ENCODE measurements around the gene ZNF317. TPM values are rescaled to one million over a fixed set of nuclear protein-coding genes. Genes with fewer than 3 reads are reported as not detected.

Gene ZNF317
- polyA plus RNA-seq, 6 donors from 2014 or later: 28.6 to 76.1 (median 37.6) TPM

GRCh38 chr19:9149997-9150396, 9.8 kb downstream of the ZNF317 start:
- H3K36me3 Mint-ChIP-seq: peaks cover 32 to 50% of the 10 kb centered on the region in 2 donors
- no peaks in the 10 kb centered on the region for H3K27me3 Mint-ChIP-seq
- DNase-seq (no peak), ATAC-seq (ENCODE audit: low read depth in 2 of 2) (no peak)
- H3K4me1 Mint-ChIP-seq: peaks cover 55 to 72% (median 60%) of the 10 kb centered on the region in 3 donors
- H3K4me3 Mint-ChIP-seq: peak overlapping the region in 1 of 8 donors; percentile 61
- H3K27ac Mint-ChIP-seq: peak overlapping the region in 5 of 6 donors; percentile 27 to 88 (median 75)
- peaks cover 2 to 27% (median 8%) of the 10 kb centered on the region in 7 donors for H3K9me3 Mint-ChIP-seq

- Mint-ChIP-seq H3K27ac (peak overlapping the region in 2 of 6 donors; percentile 27 to 83), H3K36me3 (peaks cover 27 to 44% of the 10 kb centered on the region in 2 donors), H3K4me1 (peaks cover 59 to 75% (median 67%) of the 10 kb centered on the region in 3 donors)
Measured at GRCh38 chr19:9150650-9151049, 10.5 kb downstream of the ZNF317 start.

GRCh38 chr19:9151367-9151766, 11.2 kb downstream of the ZNF317 start:
- Mint-ChIP-seq H3K27me3 (no peaks in the 10 kb centered on the region), H3K9me3 (peaks cover 0 to 20% (median 5%) of the 10 kb centered on the region in 7 donors)
- DNase-seq: no peak

More at GRCh38 chr19:9150650-9151049, 10.5 kb downstream of the ZNF317 start:
- Mint-ChIP-seq H3K9me3 (peaks cover 1 to 23% (median 5%) of the 10 kb centered on the region in 7 donors), H3K4me3 (no peak overlapping the region), H3K27me3 (no peaks in the 10 kb centered on the region)
- DNase-seq: no peak
- no peak for ATAC-seq (ENCODE audit: low read depth in 2 of 2)

GRCh38 chr19:9155591-9155990, 15.4 kb downstream of the ZNF317 start:
- peaks cover 25 to 49% of the 10 kb centered on the region in 2 donors for H3K36me3 Mint-ChIP-seq
- H3K27me3 Mint-ChIP-seq: no peaks in the 10 kb centered on the region
- peak overlapping the region in 6 of 8 donors; percentile 32 to 87 (median 78) for H3K4me3 Mint-ChIP-seq
- DNase-seq (no peak), ATAC-seq (ENCODE audit: low read depth in 2 of 2) (peak in 1 of 2 donors; percentile 14)
- H3K9me3 Mint-ChIP-seq: peaks cover 0 to 20% (median 5%) of the 10 kb centered on the region in 7 donors
- peaks cover 46 to 63% (median 61%) of the 10 kb centered on the region in 3 donors for H3K4me1 Mint-ChIP-seq
- H3K27ac Mint-ChIP-seq: peak overlapping the region; percentile 48 to 96 (median 89)

More at GRCh38 chr19:9151367-9151766, 11.2 kb downstream of the ZNF317 start:
- peak overlapping the region in 4 of 6 donors; percentile 27 to 58 (median 40) for H3K27ac Mint-ChIP-seq
- no peak for ATAC-seq (ENCODE audit: low read depth in 2 of 2)
- no peak overlapping the region for H3K4me3 Mint-ChIP-seq
- peaks cover 25 to 41% of the 10 kb centered on the region in 2 donors for H3K36me3 Mint-ChIP-seq
- H3K4me1 Mint-ChIP-seq: peaks cover 65 to 82% (median 74%) of the 10 kb centered on the region in 3 donors

DNA sequence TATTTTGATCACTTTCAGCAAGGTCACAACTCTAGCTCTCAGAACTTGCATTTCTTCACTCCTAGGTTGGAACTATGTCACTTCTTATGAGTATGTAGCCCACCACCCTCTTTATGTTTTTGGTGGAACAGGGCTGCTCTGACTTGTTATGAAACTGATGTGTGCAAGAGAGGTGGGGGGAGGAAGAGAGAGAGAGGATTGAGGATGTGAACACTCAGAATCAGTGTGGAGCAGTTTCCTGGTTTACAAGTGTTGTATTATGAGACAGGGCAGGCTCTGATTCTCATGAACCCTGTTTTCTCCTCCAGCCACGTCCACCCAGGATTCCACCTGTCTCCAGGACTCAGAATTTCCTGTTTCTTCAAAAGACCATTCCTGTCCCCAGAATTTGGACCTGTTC, 16.1 kb downstream of the ZNF317 start:
- peaks cover 0 to 16% (median 0%) of the 10 kb centered on the region in 7 donors for H3K9me3 Mint-ChIP-seq

GRCh38 chr19:9159891-9160290, 19.7 kb downstream of the ZNF317 start:
- Mint-ChIP-seq H3K4me1 (peaks cover 22 to 31% (median 29%) of the 10 kb centered on the region in 3 donors), H3K27me3 (no peaks in the 10 kb centered on the region), H3K36me3 (peaks cover 44 to 53% of the 10 kb centered on the region in 2 donors), H3K27ac (peak overlapping the region in 3 of 6 donors; percentile 22 to 44 (median 41)), H3K4me3 (no peak overlapping the region), H3K9me3 (peaks cover 0 to 7% (median 0%) of the 10 kb centered on the region in 7 donors)
- ATAC-seq (ENCODE audit: low read depth in 2 of 2) (no peak), DNase-seq (no peak)

More for the DNA sequence above, 16.1 kb downstream of the ZNF317 start:
- DNase-seq (peak; percentile 14), ATAC-seq (ENCODE audit: low read depth in 2 of 2) (peak; percentile 74)
- peak overlapping the region; percentile 32 to 87 (median 78) for H3K4me3 Mint-ChIP-seq
- peak overlapping the region; percentile 48 to 96 (median 89) for H3K27ac Mint-ChIP-seq
- H3K27me3 Mint-ChIP-seq: no peaks in the 10 kb centered on the region
- H3K36me3 Mint-ChIP-seq: peaks cover 28 to 56% of the 10 kb centered on the region in 2 donors
- H3K4me1 Mint-ChIP-seq: peaks cover 39 to 55% (median 53%) of the 10 kb centered on the region in 3 donors

- H3K4me3 Mint-ChIP-seq: no peak overlapping the region
- H3K4me1 Mint-ChIP-seq: peaks cover 7 to 15% (median 14%) of the 10 kb centered on the region in 3 donors
- peaks cover 0 to 7% (median 0%) of the 10 kb centered on the region in 7 donors for H3K9me3 Mint-ChIP-seq
- H3K36me3 Mint-ChIP-seq: peaks cover 47 to 51% of the 10 kb centered on the region in 2 donors
- ATAC-seq (ENCODE audit: low read depth in 2 of 2): no peak
- no peak for DNase-seq
- no peak overlapping the region for H3K27ac Mint-ChIP-seq
- H3K27me3 Mint-ChIP-seq: no peaks in the 10 kb centered on the region
Measured at GRCh38 chr19:9161427-9161826, 21.2 kb downstream of the ZNF317 start.

DNA sequence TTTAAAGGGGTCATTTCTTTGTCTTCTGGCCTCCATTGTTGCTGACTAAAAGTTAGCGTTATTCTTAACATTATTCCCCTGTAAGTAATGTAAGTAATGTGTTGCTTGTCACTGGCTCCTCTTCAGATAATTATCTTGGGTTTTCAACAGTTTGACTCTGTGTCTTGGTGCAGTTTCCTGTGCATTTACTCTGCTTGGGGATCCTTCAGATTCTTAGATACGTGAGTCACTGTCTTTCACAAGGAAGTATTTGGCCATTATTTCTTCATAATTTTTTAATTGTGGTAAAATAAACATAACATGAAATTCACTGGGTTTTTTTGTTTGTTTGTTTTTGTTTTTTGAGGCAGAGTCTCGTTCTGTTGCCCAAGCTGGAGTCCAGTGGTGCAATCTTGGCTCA, 25.1 kb downstream of the ZNF317 start:
- H3K27ac Mint-ChIP-seq: peak overlapping the region in 1 of 6 donors; percentile 76
- H3K36me3 Mint-ChIP-seq: peaks cover 27 to 39% of the 10 kb centered on the region in 2 donors
- no peak overlapping the region for H3K4me3 Mint-ChIP-seq
- H3K4me1 Mint-ChIP-seq: peaks cover 0 to 15% (median 0%) of the 10 kb centered on the region in 3 donors
- DNase-seq: no peak
- H3K27me3 Mint-ChIP-seq: no peaks in the 10 kb centered on the region
- no peak for ATAC-seq (ENCODE audit: low read depth in 2 of 2)
- H3K9me3 Mint-ChIP-seq: peaks cover 0 to 7% (median 0%) of the 10 kb centered on the region in 7 donors

DNA sequence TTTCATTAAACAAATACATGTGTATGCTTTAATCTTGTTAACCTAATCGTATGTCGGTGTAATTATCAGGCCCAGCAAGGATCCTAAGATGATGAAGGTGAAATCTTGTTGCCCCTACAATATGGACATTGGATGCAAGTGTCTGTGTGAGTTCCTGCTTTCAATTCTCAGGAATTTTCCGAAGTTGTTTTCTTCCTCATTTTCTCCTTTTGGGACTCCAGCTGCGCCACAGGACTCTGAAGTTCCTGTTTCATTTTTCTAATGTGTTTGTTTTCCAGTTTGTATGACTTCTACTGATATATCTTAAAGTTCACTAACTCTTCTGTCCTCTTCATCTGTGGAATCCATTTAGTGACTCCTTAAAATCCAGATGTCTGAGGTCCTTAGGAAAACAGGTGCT, 26.6 kb downstream of the ZNF317 start:
- H3K4me3 Mint-ChIP-seq: no peak overlapping the region
- H3K27me3 Mint-ChIP-seq: no peaks in the 10 kb centered on the region
- ATAC-seq (ENCODE audit: low read depth in 2 of 2) (no peak), DNase-seq (no peak)
- H3K36me3 Mint-ChIP-seq: peaks cover 11 to 25% of the 10 kb centered on the region in 2 donors
- H3K4me1 Mint-ChIP-seq: peaks cover 0 to 15% (median 0%) of the 10 kb centered on the region in 3 donors
- peaks cover 0 to 7% (median 0%) of the 10 kb centered on the region in 7 donors for H3K9me3 Mint-ChIP-seq
- H3K27ac Mint-ChIP-seq: peak overlapping the region in 2 of 6 donors; percentile 56 to 70

DNA sequence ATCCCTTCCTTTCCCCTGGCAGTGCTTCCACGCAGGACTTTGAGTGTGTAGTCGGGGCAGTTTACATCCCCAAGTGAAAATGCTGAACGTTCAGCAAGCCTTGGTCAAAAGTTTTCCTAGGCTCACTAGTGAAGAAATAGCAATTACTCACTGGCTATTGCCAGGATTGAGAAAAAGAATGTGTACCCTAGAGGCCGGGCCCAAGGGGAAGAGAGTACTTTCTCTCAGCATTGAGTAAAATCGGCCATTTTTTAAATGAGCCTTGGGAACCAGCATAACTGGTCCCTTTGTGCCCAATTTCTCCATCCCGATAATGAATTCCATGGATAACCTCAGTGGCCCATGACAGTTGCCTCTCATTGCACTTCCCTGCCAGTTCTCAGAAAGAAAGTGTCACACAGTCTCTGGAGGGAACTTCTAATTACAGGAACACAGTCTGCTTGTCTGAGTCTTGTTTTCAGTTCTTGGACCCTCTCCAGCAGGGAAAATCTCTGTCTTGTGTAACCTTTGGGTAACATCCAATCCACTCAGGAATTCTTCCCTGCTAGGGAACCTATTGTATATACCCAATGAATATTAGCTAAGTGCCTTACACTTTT, 31.3 kb downstream of the ZNF317 start:
- H3K36me3 Mint-ChIP-seq: no peaks in the 10 kb centered on the region
- H3K9me3 Mint-ChIP-seq: peaks cover 0 to 2% (median 0%) of the 10 kb centered on the region in 7 donors
- ATAC-seq (ENCODE audit: low read depth in 2 of 2) (no peak), DNase-seq (no peak)
- no peak overlapping the region for H3K4me3 Mint-ChIP-seq
- H3K27ac Mint-ChIP-seq: no peak overlapping the region
- peaks cover 0 to 15% (median 0%) of the 10 kb centered on the region in 3 donors for H3K4me1 Mint-ChIP-seq
- H3K27me3 Mint-ChIP-seq: no peaks in the 10 kb centered on the region

- no peak overlapping the region for H3K4me3 Mint-ChIP-seq
- peaks cover 0 to 8% (median 0%) of the 10 kb centered on the region in 3 donors for H3K27me3 Mint-ChIP-seq
- peaks cover 0 to 2% (median 0%) of the 10 kb centered on the region in 7 donors for H3K9me3 Mint-ChIP-seq
- DNase-seq: no peak
- no peaks in the 10 kb centered on the region for H3K4me1 Mint-ChIP-seq
- ATAC-seq (ENCODE audit: low read depth in 2 of 2): no peak
- no peaks in the 10 kb centered on the region for H3K36me3 Mint-ChIP-seq
- no peak overlapping the region for H3K27ac Mint-ChIP-seq
Measured at GRCh38 chr19:9175326-9175725, 35.1 kb downstream of the ZNF317 start.

- Mint-ChIP-seq H3K27ac (no peak within 1 kb of the TSS), H3K36me3 (no peaks in the 10 kb centered on the region), H3K27me3 (peaks cover 0 to 8% (median 0%) of the 10 kb centered on the region in 3 donors), H3K4me3 (no peak within 1 kb of the TSS), H3K4me1 (no peaks in the 10 kb centered on the region), H3K9me3 (peaks cover 0 to 2% (median 0%) of the 10 kb centered on the region in 7 donors)
- no peak for DNase-seq
- ATAC-seq (ENCODE audit: low read depth in 2 of 2): no peak
Measured at GRCh38 chr19:9178901-9179300, 38.7 kb downstream of the ZNF317 start, which contains the start of gene OR7D2. OR7D2 (plus strand) TSS chr19:9178979; CDS start chr19:9185782, 6,803 bp downstream.

- Mint-ChIP-seq H3K27ac (no peak overlapping the region), H3K36me3 (peaks cover 7 to 12% of the 10 kb centered on the region in 2 donors), H3K4me1 (no peaks in the 10 kb centered on the region), H3K27me3 (peaks cover 0 to 14% (median 0%) of the 10 kb centered on the region in 3 donors), H3K4me3 (no peak overlapping the region), H3K9me3 (peaks cover 0 to 11% (median 4%) of the 10 kb centered on the region in 7 donors)
- DNase-seq (no peak), ATAC-seq (ENCODE audit: low read depth in 2 of 2) (no peak)
Measured at GRCh38 chr19:9183000-9183399, 42.8 kb downstream of the ZNF317 start.

Data from naive B cell (primary cell).